ENCODE measurements around the gene PCDH9. TPM values are rescaled to one million over a fixed set of nuclear protein-coding genes. Genes with fewer than 3 reads are reported as not detected.

The PCDH9 gene
- total RNA-seq, 4 donors from 2014 or later: 5.7 to 12.9 (median 6.8) TPM

- no peak for DNase-seq (ENCODE audit: low spot score)
- ATAC-seq (ENCODE audit: low FRiP score): no peak
- TF ChIP-seq CTCF (IDR thresholded peaks at IDR 0.05): no peak
These were observed 852.6 kb downstream of the PCDH9 start for GRCh38 chr13:66377569-66377968.

- no peak for DNase-seq (ENCODE audit: low spot score)
- no peak for ATAC-seq (ENCODE audit: low FRiP score)
- TF ChIP-seq CTCF (IDR thresholded peaks at IDR 0.05): no peak
These were observed 854.4 kb downstream of the PCDH9 start for GRCh38 chr13:66375756-66376155.

GRCh38 chr13:66369666-66370065, 860.5 kb downstream of the PCDH9 start:
- TF ChIP-seq CTCF (IDR thresholded peaks at IDR 0.05): no peak
- ATAC-seq (ENCODE audit: low FRiP score): no peak
- DNase-seq (ENCODE audit: low spot score): no peak

GRCh38 chr13:66367356-66367755, 862.8 kb downstream of the PCDH9 start:
- DNase-seq (ENCODE audit: low spot score) (no peak), ATAC-seq (ENCODE audit: low FRiP score) (no peak)
- no peak for TF ChIP-seq CTCF (IDR thresholded peaks at IDR 0.05)

GRCh38 chr13:66365101-66365500, 865.0 kb downstream of the PCDH9 start:
- no peak for DNase-seq (ENCODE audit: low spot score)
- TF ChIP-seq CTCF (IDR thresholded peaks at IDR 0.05): no peak
- ATAC-seq (ENCODE audit: low FRiP score): no peak

GRCh38 chr13:66364346-66364745, 865.8 kb downstream of the PCDH9 start:
- ATAC-seq (ENCODE audit: low FRiP score): no peak
- DNase-seq (ENCODE audit: low spot score): no peak
- no peak for TF ChIP-seq CTCF (IDR thresholded peaks at IDR 0.05)

GRCh38 chr13:66362485-66362884, 867.7 kb downstream of the PCDH9 start:
- TF ChIP-seq CTCF (IDR thresholded peaks at IDR 0.05): no peak
- ATAC-seq (ENCODE audit: low FRiP score) (no peak), DNase-seq (ENCODE audit: low spot score) (no peak)

Data from omental fat pad (tissue), 4 donors.